GM12801 (cell line): ENCODE measurements around the gene TYRO3.

Experiments used
- CTCF ChIP-seq: IDR thresholded peaks from one replicate; pipeline ENCODE4 v1.5.1; 2011; ENCODE audit warnings: control low read depth; ENCODE audit not compliant: insufficient read length; ENCODE audit errors: extremely low read depth

The TYRO3 gene

GRCh38 chr15:41517895-41518449 lies 41.0 kb upstream of the TYRO3 start:
- no peak for TF ChIP-seq CTCF

GRCh38 chr15:41520636-41521035 lies 38.4 kb upstream of the TYRO3 start:
- TF ChIP-seq CTCF = no peak

DNA sequence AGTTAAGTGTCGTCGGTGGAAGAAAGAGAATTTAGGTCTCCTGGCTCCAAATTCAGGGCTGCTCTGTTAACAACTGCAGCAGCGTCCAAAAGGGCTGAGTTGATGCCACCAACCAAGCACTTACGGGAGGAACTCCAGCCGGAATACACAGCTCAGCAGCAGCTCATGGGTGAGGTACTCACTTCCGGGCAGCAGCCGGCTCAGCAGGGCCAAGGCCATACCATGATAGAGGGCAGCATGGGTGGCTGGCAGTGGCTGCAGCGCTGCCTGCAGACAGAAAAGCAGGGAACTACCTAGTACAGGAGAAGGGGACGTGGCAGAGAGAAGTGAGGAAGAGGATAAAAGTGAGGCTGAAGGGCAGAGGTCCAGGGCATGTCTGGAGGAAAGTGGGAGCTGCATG lies 37.4 kb upstream of the TYRO3 start:
- TF ChIP-seq CTCF = no peak

GRCh38 chr15:41523097-41523496 lies 35.9 kb upstream of the TYRO3 start:
- TF ChIP-seq CTCF = no peak

- no peak for TF ChIP-seq CTCF
Observed at GRCh38 chr15:41530363-41530956, 28.6 kb upstream of the TYRO3 start.

GRCh38 chr15:41535544-41535943 lies 23.5 kb upstream of the TYRO3 start:
- TF ChIP-seq CTCF = no peak

GRCh38 chr15:41536866-41537265 lies 22.1 kb upstream of the TYRO3 start:
- no peak for TF ChIP-seq CTCF
